Heart right ventricle (tissue), 16 donors: Measurements from ENCODE around the gene DUOX2. TPM values are rescaled to one million over a fixed set of nuclear protein-coding genes. Genes with fewer than 3 reads are reported as not detected.
"Not testable (repeated sequence)": the region's sequence is repeated elsewhere in the genome, so short reads cannot be mapped to it uniquely, and the experiment has no call there.

ENCODE experiments used
- ATAC-seq, 8 donors: fragments of 200-7000 bp; cut with Tn5 transposase; one replicate each; pipeline ENCODE4 v1.9.1; 2020; ENCODE audit warnings: mild to moderate bottlenecking in 8 of 8, moderate library complexity in 8 of 8, moderate number of reproducible peaks in 1 of 8
- DNase-seq, 2 donors: peaks; one replicate each; pipeline ENCODE4 v3.0.0-alpha.2; 2020
- H3K27ac ChIP-seq, 10 donors: fragments of 200-600 bp; sonication (generic) in 2 of 10; one replicate each; pipeline versions ENCODE4 v1.5.0 to v1.8.0; 2020 to 2022; ENCODE audit warnings: mild to moderate bottlenecking in 3 of 10
- H3K27me3 ChIP-seq, 7 donors: fragments of 200-600 bp; one replicate each; pipeline ENCODE4 v1.8.0; 2021 to 2022; ENCODE audit warnings: mild to moderate bottlenecking in 2 of 7
- H3K36me3 ChIP-seq, 9 donors: fragments of 200-600 bp; sonication (generic) in 1 of 9; one replicate each; pipeline versions ENCODE4 v1.5.0 to v1.8.0; 2020 to 2022; ENCODE audit warnings: mild to moderate bottlenecking in 2 of 9
- H3K4me1 ChIP-seq, 9 donors: fragments of 200-600 bp; sonication (generic) in 1 of 9; one replicate each; pipeline versions ENCODE4 v1.5.0 to v1.8.0; 2020 to 2022; ENCODE audit warnings: mild to moderate bottlenecking in 4 of 9
- H3K4me3 ChIP-seq, 10 donors: fragments of 200-600 bp; sonication (generic) in 2 of 10; one replicate each; pipeline versions ENCODE4 v1.5.0 to v1.8.0; 2020 to 2022; ENCODE audit warnings: mild to moderate bottlenecking in 7 of 10, moderate library complexity in 2 of 10
- H3K9me3 ChIP-seq, 11 donors: fragments of 200-600 bp in 10 of 11; sonication (generic) in 2 of 11; one replicate each; pipeline versions ENCODE4 v1.5.0 to v1.8.0; 2013 to 2022; ENCODE audit warnings: mild to moderate bottlenecking in 2 of 11, control low read depth in 1 of 11, moderate library complexity in 1 of 11
- WGBS, 2 donors: extraction: QIAGEN DNeasy Blood & Tissue Kit; methylation state at CpG; one replicate each; pipeline ENCODE4 v1.1.7; 2013; ENCODE audit warnings: inconsistent platforms in 1 of 2; 5-methylcytosine and 5-hydroxymethylcytosine counted together
- intact Hi-C, 10 donors: fragments of 100-400 bp; cut with DNase I; formaldehyde crosslinking; loops; one replicate each; pipeline versions ENCODE4 v1.11.1 to v1.14.2; 2022
- polyA plus RNA-seq, 2 donors: library from polyadenylated mRNA; stranded (reverse); fragments of 200-250 nt; gene quantifications; one replicate each; pipeline ENCODE4 v1.2.3, GENCODE V29; 2013
- total RNA-seq, 10 donors: library from RNA; stranded (reverse); fragmentation: NEBNext Ultra II Directional in 3 of 10; extraction: Animal tissue kit (Norgen Biotek cat#: 25700) in 3 of 10; gene quantifications; one replicate each; pipeline versions ENCODE4 v1.2.1 to v1.2.4, GENCODE V29; 2021 to 2023
- TF ChIP-seq, protein P1 (sequence below), 9 donors: fragments of 200-600 bp; sonication (generic) in 2 of 9; IDR thresholded peaks; one replicate each; pipeline versions ENCODE4 v1.5.0 to v1.8.0; 2021 to 2022; ENCODE audit warnings: antibody characterized with exemption in 9 of 9, mild to moderate bottlenecking in 5 of 9, moderate library complexity in 1 of 9
- donor health status: Arrhythmogenic right ventricular cardiomyopathy.
- donor health status: ischemic (EF 13 %, LVEDD 7.1; RV severe dilation, severe dysfunction).
- donor health status: healthy with polysubstance abuse.
- donor health status: DM: no; HTN: yes; CAD: no.
- donor health status: DM: no; HTN: no; CAD: no.
- donor health status: ischemic (EF 25% LVEDD 6.9; RV normal size, moderate dysfunction).
- donor health status: ischemic (EF 25% LVEDD 5.7; RV mildly dilated, moderate dysfunction).
- donor health status: healthy.
- donor health status: DM: yes; HTN: yes; CAD: no.
- donor health status: Ischemic cardiomyopathy.
- donor health status: ischemic (EF 35%, LVEDD 5.7; RV mildly dilated, moderate dysfunction).
- donor health status: nonischemic (EF 11% LVEDD 7.7; RV severe dilation, severe dysfunction).
- donor health status: DM: yes; HTN: yes; CAD: no.
- donor health status: PGD.
- donor health status: ischemic (EF 29% LVEDD 5.4; RV normal size, mild dysfunction).
- donor health status: nonischemic (EF 23%, LVEDD 6.1; RV moderate dilation, normal function).

DUOX2 gene
- total and polyA plus RNA-seq, 12 donors, result 0.03 to 0.73 (median 0.15) TPM; not detected in 1

DNA sequence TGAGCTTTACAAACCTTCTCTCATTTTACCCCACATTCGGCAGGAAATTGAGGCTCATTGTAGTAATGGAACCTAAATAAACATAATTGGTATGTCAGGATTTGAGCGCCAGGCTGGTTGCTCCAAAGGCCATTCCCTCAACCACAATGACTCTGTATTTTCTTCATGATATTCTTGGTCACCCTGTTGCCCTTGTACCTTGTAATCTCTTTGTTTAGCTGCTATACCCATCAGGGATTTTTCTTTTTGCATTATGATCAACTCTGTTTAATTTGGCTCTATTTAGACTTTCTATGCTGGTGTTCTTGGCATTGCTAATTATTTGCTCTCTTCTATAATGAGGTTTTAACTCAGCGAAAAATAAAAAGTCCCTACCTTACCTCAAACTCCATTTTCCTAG is 29.8 kb downstream of the DUOX2 start:
- H3K27me3 ChIP-seq, result peaks cover 0 to 18% (median 0%) of the 10 kb centered on the region in 7 donors
- no peak overlapping the region for H3K4me3 ChIP-seq
- TF ChIP-seq, protein P1, sequence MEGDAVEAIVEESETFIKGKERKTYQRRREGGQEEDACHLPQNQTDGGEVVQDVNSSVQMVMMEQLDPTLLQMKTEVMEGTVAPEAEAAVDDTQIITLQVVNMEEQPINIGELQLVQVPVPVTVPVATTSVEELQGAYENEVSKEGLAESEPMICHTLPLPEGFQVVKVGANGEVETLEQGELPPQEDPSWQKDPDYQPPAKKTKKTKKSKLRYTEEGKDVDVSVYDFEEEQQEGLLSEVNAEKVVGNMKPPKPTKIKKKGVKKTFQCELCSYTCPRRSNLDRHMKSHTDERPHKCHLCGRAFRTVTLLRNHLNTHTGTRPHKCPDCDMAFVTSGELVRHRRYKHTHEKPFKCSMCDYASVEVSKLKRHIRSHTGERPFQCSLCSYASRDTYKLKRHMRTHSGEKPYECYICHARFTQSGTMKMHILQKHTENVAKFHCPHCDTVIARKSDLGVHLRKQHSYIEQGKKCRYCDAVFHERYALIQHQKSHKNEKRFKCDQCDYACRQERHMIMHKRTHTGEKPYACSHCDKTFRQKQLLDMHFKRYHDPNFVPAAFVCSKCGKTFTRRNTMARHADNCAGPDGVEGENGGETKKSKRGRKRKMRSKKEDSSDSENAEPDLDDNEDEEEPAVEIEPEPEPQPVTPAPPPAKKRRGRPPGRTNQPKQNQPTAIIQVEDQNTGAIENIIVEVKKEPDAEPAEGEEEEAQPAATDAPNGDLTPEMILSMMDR (IDR thresholded peaks at IDR 0.05), result no peak
- no peaks in the 10 kb centered on the region for H3K9me3 ChIP-seq
- H3K27ac ChIP-seq, result no peak overlapping the region
- ATAC-seq, result no peak
- H3K36me3 ChIP-seq, result no peaks in the 10 kb centered on the region
- WGBS, 2 donors, result 84 to 90% methylated on average over 3 of the region's 3 CpGs
- DNase-seq, result no peak
- intact Hi-C loops, result no loop called here
- H3K4me1 ChIP-seq, result peaks cover 0 to 20% (median 0%) of the 10 kb centered on the region in 9 donors

DNA sequence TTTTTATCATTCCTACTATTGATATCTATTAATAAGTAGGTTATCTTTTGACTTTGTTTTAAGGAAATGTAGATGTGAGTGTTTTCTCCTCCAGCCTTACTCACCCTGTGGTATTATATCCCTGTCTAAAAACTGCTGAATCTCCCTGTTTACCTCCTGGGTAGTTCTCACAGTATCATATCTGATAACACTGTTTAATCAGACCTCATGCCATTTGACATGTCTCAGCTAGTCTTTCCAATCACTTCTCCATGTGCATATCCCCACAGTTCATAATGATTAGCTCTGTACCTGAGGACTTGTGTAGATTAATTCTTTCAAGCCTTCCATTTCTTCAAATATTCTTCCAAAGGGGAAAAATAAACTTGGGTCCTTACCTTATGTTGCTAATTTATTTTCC is 30.7 kb downstream of the DUOX2 start:
- Histone ChIP-seq H3K27me3 (peaks cover 0 to 18% (median 0%) of the 10 kb centered on the region in 7 donors), H3K9me3 (no peaks in the 10 kb centered on the region), H3K4me3 (no peak overlapping the region), H3K27ac (no peak overlapping the region), H3K36me3 (no peaks in the 10 kb centered on the region), H3K4me1 (peaks cover 0 to 20% (median 0%) of the 10 kb centered on the region in 9 donors)
- ATAC-seq (no peak), DNase-seq (no peak)
- intact Hi-C loops, result no loop called here
- TF ChIP-seq, protein P1 (IDR thresholded peaks at IDR 0.05), result no peak

DNA sequence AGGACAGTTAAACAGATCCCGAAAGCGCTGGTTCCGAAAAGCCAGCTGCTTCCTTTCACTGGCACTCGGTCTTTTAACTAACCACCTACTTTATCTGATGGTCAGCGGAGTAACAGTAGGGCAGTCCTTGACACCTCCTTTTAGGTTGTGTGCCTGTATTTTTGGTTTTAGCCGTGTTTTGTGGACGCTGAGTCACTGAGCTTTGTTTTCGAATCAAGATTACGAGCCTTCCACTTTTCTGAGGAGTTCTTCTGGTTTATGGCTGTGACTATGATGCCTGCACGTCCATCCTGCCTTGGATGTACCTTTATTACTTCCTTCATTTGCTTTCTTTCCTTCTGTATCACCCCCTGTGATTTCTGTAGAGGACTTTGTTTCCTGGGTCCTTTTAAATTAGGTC is 31.6 kb downstream of the DUOX2 start:
- ATAC-seq, H3K36me3 ChIP-seq, H3K4me3 ChIP-seq, H3K27ac ChIP-seq, H3K9me3 ChIP-seq, intact Hi-C loops, DNase-seq: not testable (repeated sequence)
- WGBS, 2 donors, result 70 to 71% methylated on average over 9 of the region's 10 CpGs
- H3K27me3 ChIP-seq, result peaks cover 0 to 11% (median 0%) of the 10 kb centered on the region in 7 donors
- peaks cover 0 to 28% (median 2%) of the 10 kb centered on the region in 9 donors for H3K4me1 ChIP-seq

DNA sequence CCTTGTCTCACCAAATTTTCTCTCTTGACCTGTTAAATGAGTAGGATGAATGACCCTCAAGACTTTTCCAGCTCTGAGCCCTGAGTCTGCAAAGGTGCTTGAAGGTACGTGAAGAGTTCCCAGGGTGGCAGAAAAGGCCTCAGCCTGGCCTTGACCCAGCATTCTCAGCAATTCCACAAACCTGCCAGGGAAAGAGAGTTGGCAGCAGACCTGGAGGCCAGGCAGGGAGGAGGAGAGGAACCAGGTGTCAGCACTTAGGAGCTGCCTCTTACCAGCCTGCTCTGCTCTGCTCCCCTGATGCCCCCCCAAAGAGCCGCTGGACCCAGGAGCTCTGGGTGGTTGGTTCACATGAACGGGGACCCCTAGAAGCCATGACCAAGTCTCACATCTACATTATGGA is 33.4 kb downstream of the DUOX2 start:
- WGBS, 2 donors, result 55 to 71% methylated on average over 2 of the region's 3 CpGs
- peak; percentile 33 to 69 (median 54) for ATAC-seq
- H3K4me1 ChIP-seq, result peaks cover 0 to 32% (median 2%) of the 10 kb centered on the region in 9 donors
- H3K27me3 ChIP-seq, DNase-seq, H3K27ac ChIP-seq, H3K4me3 ChIP-seq, intact Hi-C loops, H3K36me3 ChIP-seq, H3K9me3 ChIP-seq: not testable (repeated sequence)

DNA sequence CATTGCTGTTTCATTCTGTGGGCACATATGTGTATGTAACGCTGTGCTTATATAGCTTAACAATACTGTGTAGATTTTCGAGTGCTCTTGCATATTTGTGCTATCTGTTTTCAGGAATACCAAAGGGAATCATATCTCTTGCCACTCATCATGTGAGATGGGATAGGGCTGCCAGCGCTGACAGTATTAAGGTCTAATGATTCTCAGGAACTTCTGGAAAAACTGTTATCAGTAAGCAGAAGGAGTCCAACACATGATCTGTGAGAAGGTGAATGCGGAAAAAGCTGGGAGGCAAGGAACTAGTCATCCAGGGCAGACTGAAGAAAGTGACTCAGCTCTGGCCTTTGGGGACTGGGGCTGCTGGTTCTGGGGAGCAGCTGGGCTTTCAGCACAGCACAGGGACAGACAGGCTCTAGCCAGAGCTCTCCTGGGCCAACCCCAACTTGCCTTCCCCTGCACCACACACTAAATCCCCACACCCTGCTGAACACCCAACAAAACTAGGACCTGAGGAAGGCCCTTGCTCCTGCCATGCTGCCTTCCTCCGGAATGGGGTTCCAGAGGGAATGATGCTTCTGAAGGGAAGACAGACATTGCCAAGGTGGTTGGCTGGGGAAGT is 34.2 kb downstream of the DUOX2 start:
- 38 to 50% methylated on average over 5 of the region's 5 CpGs for WGBS, 2 donors
- H3K4me3 ChIP-seq, H3K27me3 ChIP-seq, H3K27ac ChIP-seq, H3K9me3 ChIP-seq, DNase-seq, intact Hi-C loops, H3K36me3 ChIP-seq: not testable (repeated sequence)
- ATAC-seq, result peak in 3 of 8 donors; percentile 12 to 63 (median 18)
- H3K4me1 ChIP-seq, result peaks cover 0 to 32% (median 2%) of the 10 kb centered on the region in 9 donors

DNA sequence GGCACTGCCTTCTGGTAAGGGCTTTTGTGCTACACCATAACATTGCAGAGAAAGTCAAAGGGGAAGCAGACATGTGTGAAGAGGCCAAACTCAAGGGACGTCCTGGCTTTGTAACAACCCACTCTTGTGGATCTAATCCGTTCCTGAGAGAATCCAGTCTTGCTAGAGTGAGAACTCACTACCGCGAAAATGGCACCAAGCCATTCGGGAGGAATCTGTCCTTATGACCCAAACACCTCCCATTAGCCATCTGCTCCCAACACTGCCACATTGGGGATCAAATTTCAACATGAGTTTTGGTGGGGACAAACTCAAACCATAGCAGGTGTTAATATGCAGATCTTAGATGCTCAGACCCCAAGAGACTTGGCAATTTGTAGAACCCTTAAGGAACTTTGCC is 34.8 kb downstream of the DUOX2 start:
- DNase-seq, ATAC-seq, H3K9me3 ChIP-seq, H3K27me3 ChIP-seq, intact Hi-C loops, H3K4me3 ChIP-seq, H3K36me3 ChIP-seq, H3K27ac ChIP-seq: not testable (repeated sequence)
- 29 to 44% methylated on average over 5 of the region's 5 CpGs for WGBS, 2 donors
- peaks cover 0 to 32% (median 2%) of the 10 kb centered on the region in 9 donors for H3K4me1 ChIP-seq

DNA sequence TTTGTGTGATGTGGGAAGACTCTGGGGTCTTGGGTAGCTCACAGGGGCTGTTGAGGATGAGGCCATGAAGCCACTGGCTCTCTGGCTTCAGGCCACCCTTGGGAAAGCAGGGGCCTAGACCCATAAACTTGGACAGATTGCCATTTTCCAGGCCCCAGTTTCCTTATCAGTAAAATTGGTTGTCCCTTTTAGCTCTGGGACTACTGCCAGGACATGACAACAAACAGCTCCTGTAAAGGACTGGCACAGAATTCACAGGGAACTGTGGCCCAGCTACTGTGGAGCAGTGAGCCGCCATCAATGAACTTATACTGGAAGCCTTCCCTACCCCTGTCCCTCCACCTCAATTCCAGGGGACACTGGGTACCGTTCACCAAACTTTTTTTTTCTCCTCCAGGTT is 36.6 kb downstream of the DUOX2 start:
- H3K36me3 ChIP-seq, H3K4me3 ChIP-seq, intact Hi-C loops, H3K9me3 ChIP-seq, H3K27me3 ChIP-seq: not testable (repeated sequence)
- Histone ChIP-seq H3K27ac (peak overlapping the region in 7 of 10 donors; percentile 31 to 52 (median 47)), H3K4me1 (peaks cover 0 to 32% (median 2%) of the 10 kb centered on the region in 9 donors)
- WGBS, 2 donors, result 49 to 53% methylated on average over 2 of the region's 2 CpGs
- ATAC-seq, result peak; percentile 46 to 86 (median 64)
- DNase-seq, result peak in 1 of 2 donors; percentile 46

DNA sequence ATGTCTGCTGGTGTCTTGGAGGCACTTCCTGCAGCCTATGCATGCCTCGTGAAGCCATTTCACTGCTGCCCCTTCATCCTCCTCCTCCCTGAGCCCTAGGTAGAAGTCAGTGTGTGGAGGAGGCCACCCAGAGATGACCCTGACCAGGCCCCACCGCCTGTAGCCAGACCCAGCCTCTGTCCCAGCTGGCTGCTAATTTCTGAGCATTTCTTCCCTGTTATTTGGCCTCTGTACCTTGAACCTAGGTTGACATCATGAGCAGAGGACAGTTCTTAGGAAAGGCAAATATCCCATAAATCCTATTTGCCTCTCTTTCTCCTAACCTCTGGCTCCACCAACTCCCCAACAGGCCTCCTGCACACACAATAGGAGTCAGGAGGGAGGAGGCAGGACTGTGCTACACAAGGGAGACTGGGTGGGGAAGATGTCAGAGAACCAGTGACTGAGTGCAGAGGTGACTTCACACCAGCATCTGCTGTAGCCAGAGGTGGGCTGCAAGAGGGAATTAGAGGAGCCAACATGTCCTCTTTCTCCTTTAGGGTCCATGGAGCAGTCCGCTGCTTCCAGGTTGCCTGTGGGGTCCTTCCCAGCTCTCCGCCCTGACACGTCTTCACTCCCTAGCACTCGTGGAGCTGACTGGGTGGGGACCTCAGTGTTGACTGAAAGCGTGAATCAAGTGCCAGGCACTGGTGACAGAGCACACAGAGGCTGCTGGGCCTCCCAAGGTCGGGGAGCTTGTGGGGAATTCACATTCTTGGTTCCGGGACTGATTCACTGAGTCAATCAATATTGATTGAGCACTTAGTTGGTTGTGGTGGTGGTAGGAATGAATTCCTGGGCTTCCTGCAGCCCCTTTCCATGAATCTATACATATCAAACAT is 38.3 kb downstream of the DUOX2 start:
- DNase-seq, ATAC-seq, H3K4me3 ChIP-seq, intact Hi-C loops, H3K27ac ChIP-seq, H3K36me3 ChIP-seq, H3K9me3 ChIP-seq, H3K27me3 ChIP-seq: not testable (repeated sequence)
- 94 to 100% methylated on average over 1 of the region's 9 CpGs for WGBS, 2 donors
- peaks cover 0 to 26% (median 2%) of the 10 kb centered on the region in 9 donors for H3K4me1 ChIP-seq

DNA sequence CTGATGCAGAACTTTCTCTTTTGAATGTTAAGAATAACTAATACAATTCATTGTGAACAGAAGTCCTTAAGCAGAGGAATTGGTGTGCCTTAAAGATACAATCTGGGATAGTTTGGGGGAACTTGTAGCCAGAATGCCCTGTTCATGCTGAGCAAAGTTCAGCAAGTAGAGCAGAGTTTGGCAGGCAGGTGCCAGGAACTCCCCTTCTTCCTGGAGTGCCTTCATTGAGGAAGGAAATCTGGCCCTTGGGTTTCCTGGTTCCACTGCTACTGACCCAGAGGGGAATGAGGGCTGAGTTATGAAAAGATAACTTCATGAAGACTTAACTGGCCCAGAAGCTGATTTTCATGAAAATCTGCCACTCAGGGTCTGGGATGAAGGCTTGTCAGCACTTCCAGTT is 40.4 kb downstream of the DUOX2 start:
- H3K9me3 ChIP-seq, ATAC-seq, H3K27me3 ChIP-seq, H3K4me3 ChIP-seq, DNase-seq, H3K36me3 ChIP-seq, H3K27ac ChIP-seq, intact Hi-C loops: not testable (repeated sequence)
- H3K4me1 ChIP-seq, result peaks cover 0 to 12% (median 0%) of the 10 kb centered on the region in 9 donors
